Fibroblast of lung (primary cell): Measurements from ENCODE around the gene KLK4. TPM values are rescaled to one million over a fixed set of nuclear protein-coding genes. Genes with fewer than 3 reads are reported as not detected.

Experiments
- DNase-seq, 2 donors: peaks; one replicate each; pipeline versions ENCODE4 v3.0.0 to v3.0.0-alpha.2; 2010; ENCODE audit warnings: low read depth in 2 of 2
- H2AFZ ChIP-seq: 2 replicates; pipeline ENCODE4 v1.5.1; 2012; ENCODE audit warnings: low read length, control low read depth, inconsistent platforms
- H3K27ac ChIP-seq: 2 replicates; pipeline ENCODE4 v1.5.1; 2011; ENCODE audit warnings: low read length, control low read depth; ENCODE audit not compliant: insufficient read depth
- H3K27me3 ChIP-seq: 2 replicates; pipeline ENCODE4 v1.5.1; 2011; ENCODE audit warnings: mild to moderate bottlenecking, low read length; ENCODE audit not compliant: control insufficient read depth, insufficient read depth
- H3K36me3 ChIP-seq: 2 replicates; pipeline ENCODE4 v1.5.1; 2011; ENCODE audit warnings: low read length; ENCODE audit not compliant: control insufficient read depth, insufficient read depth
- H3K4me1 ChIP-seq: 2 replicates; pipeline ENCODE4 v1.5.1; 2011; ENCODE audit warnings: low read length; ENCODE audit not compliant: control insufficient read depth, insufficient read depth; ENCODE audit errors: extremely low read depth
- H3K4me2 ChIP-seq: 2 replicates; pipeline ENCODE4 v1.5.1; 2011; ENCODE audit warnings: low read length, control low read depth; ENCODE audit not compliant: insufficient read depth; ENCODE audit errors: extremely low read depth
- H3K4me3 ChIP-seq, 4 experiments: fragments of 200-600 bp in 1 of 4; sonication (generic) in 1 of 4; replicated peaks in 1 of 4; 2 replicates each; pipeline ENCODE4 v1.5.1; 2011 to 2016; ENCODE audit warnings: low read length in 4 of 4, low read depth in 3 of 4, mild to moderate bottlenecking in 3 of 4, control low read depth in 2 of 4, inconsistent platforms in 1 of 4, mixed read lengths in 1 of 4; ENCODE audit not compliant: insufficient read depth in 1 of 4; ENCODE audit errors: control extremely low read depth in 1 of 4
- H3K79me2 ChIP-seq: 2 replicates; pipeline ENCODE4 v1.5.1; 2012; ENCODE audit warnings: mild to moderate bottlenecking, low read length, inconsistent platforms; ENCODE audit not compliant: control insufficient read depth, insufficient read depth
- H3K9ac ChIP-seq: 2 replicates; pipeline ENCODE4 v1.5.1; 2011; ENCODE audit warnings: mild to moderate bottlenecking, low read length, control low read depth; ENCODE audit not compliant: insufficient read depth
- H3K9me3 ChIP-seq: 2 replicates; pipeline ENCODE4 v1.5.1; 2012; ENCODE audit warnings: low read depth, low read length; ENCODE audit not compliant: control insufficient read depth, insufficient read depth
- H4K20me1 ChIP-seq: 2 replicates; pipeline ENCODE4 v1.5.1; 2011; ENCODE audit warnings: low read length; ENCODE audit not compliant: control insufficient read depth, insufficient read depth; ENCODE audit errors: extremely low read depth
- CTCF ChIP-seq, 2 donors: IDR thresholded peaks in 1 of 2; conservative IDR thresholded peaks in 1 of 2; 1 replicate in 1 of 2; 2 replicates in 1 of 2; pipeline ENCODE4 v1.5.1; 2011 to 2012; ENCODE audit warnings: low read length in 2 of 2, control low read depth in 1 of 2, inconsistent platforms in 1 of 2, low read depth in 1 of 2, mild to moderate bottlenecking in 1 of 2
- EZH2 ChIP-seq: IDR thresholded peaks from 2 replicates; pipeline ENCODE4 v1.5.1; 2012; ENCODE audit warnings: low read length, control low read depth, mild to moderate bottlenecking; ENCODE audit errors: missing control alignments
- polyA plus RNA-seq, 2 donors: library from polyadenylated mRNA; depleted of rRNA in 1 of 2; stranded (reverse) in 1 of 2; unstranded in 1 of 2; fragments of >200 nt; gene quantifications; 2 replicates each; pipeline ENCODE4 v1.2.1, GENCODE V29; 2011 to 2012; ENCODE audit warnings: missing spikeins in 1 of 2
- total RNA-seq: library from RNA; depleted of rRNA; stranded (reverse); fragments of >200 nt; gene quantifications from 2 replicates; pipeline ENCODE4 v1.2.1, GENCODE V29; 2014

KLK4 gene
- total and polyA plus RNA-seq, 2 donors (not counting 1 experiment from before 2014, with no cell fraction given) = not detected

GRCh38 chr19:50861496-50862286 is 49.5 kb downstream of the KLK4 start:
- H3K9me3 ChIP-seq = no peaks in the 10 kb centered on the region
- no peaks in the 10 kb centered on the region for H3K79me2 ChIP-seq
- no peak overlapping the region for H2AFZ ChIP-seq
- no peaks in the 10 kb centered on the region for H3K36me3 ChIP-seq
- H3K27ac ChIP-seq = no peak overlapping the region
- H3K4me3 ChIP-seq = no peak overlapping the region
- DNase-seq = no peak
- no peak overlapping the region for H3K9ac ChIP-seq
- no peak overlapping the region for H3K4me2 ChIP-seq
- H3K27me3 ChIP-seq = no peaks in the 10 kb centered on the region
- H3K4me1 ChIP-seq = no peaks in the 10 kb centered on the region
- TF ChIP-seq CTCF (conservative IDR thresholded peaks at IDR 0.05 in 1 of 2, IDR thresholded peaks at IDR 0.05 in 1 of 2; ENCODE audit: low read depth in 1 of 2, low read length in 2 of 2) (no peak), EZH2 (no peak)
- H4K20me1 ChIP-seq = no peaks in the 10 kb centered on the region

- H3K27me3 ChIP-seq = no peaks in the 10 kb centered on the region
- no peak for TF ChIP-seq EZH2
- TF ChIP-seq CTCF (conservative IDR thresholded peaks at IDR 0.05 in 1 of 2, IDR thresholded peaks at IDR 0.05 in 1 of 2; ENCODE audit: low read depth in 1 of 2, low read length in 2 of 2) = no peak
- H3K9ac ChIP-seq = no peak overlapping the region
- H3K79me2 ChIP-seq = no peaks in the 10 kb centered on the region
- H3K4me2 ChIP-seq = no peak overlapping the region
- no peak overlapping the region for H2AFZ ChIP-seq
- no peaks in the 10 kb centered on the region for H3K36me3 ChIP-seq
- H3K4me3 ChIP-seq = no peak overlapping the region
- no peak overlapping the region for H3K27ac ChIP-seq
- no peaks in the 10 kb centered on the region for H3K4me1 ChIP-seq
- no peaks in the 10 kb centered on the region for H4K20me1 ChIP-seq
- DNase-seq = no peak
- H3K9me3 ChIP-seq = no peaks in the 10 kb centered on the region
Observed at GRCh38 chr19:50861010-50861409, 50.2 kb downstream of the KLK4 start.

DNA sequence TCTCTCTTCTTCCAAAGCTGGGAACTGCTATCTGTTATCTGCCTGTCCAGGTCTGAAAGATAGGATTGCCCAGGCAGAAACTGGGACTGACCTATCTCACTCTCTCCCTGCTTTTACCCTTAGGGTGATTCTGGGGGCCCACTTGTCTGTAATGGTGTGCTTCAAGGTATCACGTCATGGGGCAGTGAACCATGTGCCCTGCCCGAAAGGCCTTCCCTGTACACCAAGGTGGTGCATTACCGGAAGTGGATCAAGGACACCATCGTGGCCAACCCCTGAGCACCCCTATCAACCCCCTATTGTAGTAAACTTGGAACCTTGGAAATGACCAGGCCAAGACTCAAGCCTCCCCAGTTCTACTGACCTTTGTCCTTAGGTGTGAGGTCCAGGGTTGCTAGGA is 51.3 kb downstream of the KLK4 start:
- no peak for TF ChIP-seq CTCF (conservative IDR thresholded peaks at IDR 0.05 in 1 of 2, IDR thresholded peaks at IDR 0.05 in 1 of 2; ENCODE audit: low read depth in 1 of 2, low read length in 2 of 2)
- TF ChIP-seq EZH2 = no peak
- no peaks in the 10 kb centered on the region for H3K9me3 ChIP-seq
- no peaks in the 10 kb centered on the region for H3K79me2 ChIP-seq
- H3K4me2 ChIP-seq = no peak overlapping the region
- H2AFZ ChIP-seq = no peak overlapping the region
- DNase-seq = no peak
- no peak overlapping the region for H3K27ac ChIP-seq
- no peak overlapping the region for H3K4me3 ChIP-seq
- H3K4me1 ChIP-seq = no peaks in the 10 kb centered on the region
- no peaks in the 10 kb centered on the region for H3K27me3 ChIP-seq
- H3K9ac ChIP-seq = no peak overlapping the region
- no peaks in the 10 kb centered on the region for H4K20me1 ChIP-seq
- H3K36me3 ChIP-seq = no peaks in the 10 kb centered on the region
